ENCODE measurements around the gene FAM200A.
A peak's percentile ranks its signal among the peaks of the same experiment; 100 is the strongest.

The FAM200A gene

GRCh38 chr7:99562832-99563231 lies 10.9 kb upstream of the FAM200A start:
- H3K27me3 ChIP-seq (ENCODE audit: insufficient read depth, low read length, poor library complexity, severe bottlenecking): peaks cover 6% of the 10 kb centered on the region
- peak overlapping the region; percentile 87 for H3K4me2 ChIP-seq (ENCODE audit: low read depth, low read length, poor library complexity, severe bottlenecking)
- H2AFZ ChIP-seq (ENCODE audit: low read length): no peak overlapping the region
- H3K4me1 ChIP-seq (ENCODE audit: insufficient read depth, low read length, poor library complexity, severe bottlenecking): peaks cover 28% of the 10 kb centered on the region
- peak overlapping the region; percentile 18 for H3K9ac ChIP-seq (ENCODE audit: low read depth, low read length, poor library complexity, severe bottlenecking)
- H4K20me1 ChIP-seq (ENCODE audit: insufficient read depth, low read length, poor library complexity, severe bottlenecking): peaks cover 39% of the 10 kb centered on the region
- TF ChIP-seq EZH2phosphoT487 (IDR thresholded peaks at IDR 0.05; ENCODE audit: borderline replicate concordance) (no peak), CTCF (conservative IDR thresholded peaks at IDR 0.05; ENCODE audit: low read length) (no peak)
- H3K79me2 ChIP-seq (ENCODE audit: insufficient read depth, low read length): peaks cover 61% of the 10 kb centered on the region
- H3K4me3 ChIP-seq (ENCODE audit: low read length, poor library complexity, severe bottlenecking): no peak overlapping the region
- H3K9me2 ChIP-seq (replicated peaks; ENCODE audit: low read depth, low read length): no peaks in the 10 kb centered on the region
- no peaks in the 10 kb centered on the region for H3F3A ChIP-seq (ENCODE audit: low read depth)
- no peaks in the 10 kb centered on the region for H3K9me3 ChIP-seq (ENCODE audit: insufficient read depth, low read depth, low read length)
- peaks cover 46% of the 10 kb centered on the region; the same call in 1 of the 2 replicates for H3K36me3 ChIP-seq (ENCODE audit: insufficient read depth, low read length)

- Histone ChIP-seq H3K4me2 (ENCODE audit: low read depth, low read length, poor library complexity, severe bottlenecking) (peak overlapping the region; percentile 87), H3K9ac (ENCODE audit: low read depth, low read length, poor library complexity, severe bottlenecking) (peak overlapping the region; percentile 18), H3K4me1 (ENCODE audit: insufficient read depth, low read length, poor library complexity, severe bottlenecking) (peaks cover 34% of the 10 kb centered on the region), H3K36me3 (ENCODE audit: insufficient read depth, low read length) (peaks cover 46% of the 10 kb centered on the region; the same call in 1 of the 2 replicates), H3K9me2 (replicated peaks; ENCODE audit: low read depth, low read length) (no peaks in the 10 kb centered on the region), H3K27me3 (ENCODE audit: insufficient read depth, low read length, poor library complexity, severe bottlenecking) (peaks cover 6% of the 10 kb centered on the region), H3F3A (ENCODE audit: low read depth) (no peaks in the 10 kb centered on the region), H3K4me3 (ENCODE audit: low read length, poor library complexity, severe bottlenecking) (no peak overlapping the region), H4K20me1 (ENCODE audit: insufficient read depth, low read length, poor library complexity, severe bottlenecking) (peaks cover 43% of the 10 kb centered on the region), H3K9me3 (ENCODE audit: insufficient read depth, low read depth, low read length) (no peaks in the 10 kb centered on the region), H2AFZ (ENCODE audit: low read length) (no peak overlapping the region), H3K79me2 (ENCODE audit: insufficient read depth, low read length) (peaks cover 67% of the 10 kb centered on the region)
- TF ChIP-seq EZH2phosphoT487 (IDR thresholded peaks at IDR 0.05; ENCODE audit: borderline replicate concordance): no peak
- no peak for TF ChIP-seq CTCF (conservative IDR thresholded peaks at IDR 0.05; ENCODE audit: low read length)
These were observed 10.3 kb upstream of the FAM200A start for GRCh38 chr7:99562114-99562784.

- H3K79me2 ChIP-seq (ENCODE audit: insufficient read depth, low read length): peaks cover 72% of the 10 kb centered on the region
- no peaks in the 10 kb centered on the region for H3K9me3 ChIP-seq (ENCODE audit: insufficient read depth, low read depth, low read length)
- H4K20me1 ChIP-seq (ENCODE audit: insufficient read depth, low read length, poor library complexity, severe bottlenecking): peaks cover 44% of the 10 kb centered on the region
- peak overlapping the region; percentile 87 for H3K4me2 ChIP-seq (ENCODE audit: low read depth, low read length, poor library complexity, severe bottlenecking)
- peaks cover 46% of the 10 kb centered on the region; the same call in 1 of the 2 replicates for H3K36me3 ChIP-seq (ENCODE audit: insufficient read depth, low read length)
- no peaks in the 10 kb centered on the region for H3K9me2 ChIP-seq (replicated peaks; ENCODE audit: low read depth, low read length)
- peak overlapping the region; percentile 98 for H3K9ac ChIP-seq (ENCODE audit: low read depth, low read length, poor library complexity, severe bottlenecking)
- TF ChIP-seq CTCF (conservative IDR thresholded peaks at IDR 0.05; ENCODE audit: low read length) (no peak), EZH2phosphoT487 (IDR thresholded peaks at IDR 0.05; ENCODE audit: borderline replicate concordance) (no peak)
- H3K27me3 ChIP-seq (ENCODE audit: insufficient read depth, low read length, poor library complexity, severe bottlenecking): peaks cover 6% of the 10 kb centered on the region
- no peaks in the 10 kb centered on the region for H3F3A ChIP-seq (ENCODE audit: low read depth)
- H2AFZ ChIP-seq (ENCODE audit: low read length): no peak overlapping the region
- H3K4me3 ChIP-seq (ENCODE audit: low read length, poor library complexity, severe bottlenecking): no peak overlapping the region
- H3K4me1 ChIP-seq (ENCODE audit: insufficient read depth, low read length, poor library complexity, severe bottlenecking): peaks cover 39% of the 10 kb centered on the region
These were observed 9.8 kb upstream of the FAM200A start for GRCh38 chr7:99561737-99562051.
